Activated naive CD4-positive, alpha-beta T cell (primary cell): ENCODE data around the gene NECAP2.
A peak's percentile ranks its signal among the peaks of the same experiment; 100 is the strongest.

Experiments used
- DNase-seq, 4 experiments: peaks; one replicate each; lab custom pipeline; 2025; lab: John Stamatoyannopoulos, UW

The NECAP2 gene, protein sequence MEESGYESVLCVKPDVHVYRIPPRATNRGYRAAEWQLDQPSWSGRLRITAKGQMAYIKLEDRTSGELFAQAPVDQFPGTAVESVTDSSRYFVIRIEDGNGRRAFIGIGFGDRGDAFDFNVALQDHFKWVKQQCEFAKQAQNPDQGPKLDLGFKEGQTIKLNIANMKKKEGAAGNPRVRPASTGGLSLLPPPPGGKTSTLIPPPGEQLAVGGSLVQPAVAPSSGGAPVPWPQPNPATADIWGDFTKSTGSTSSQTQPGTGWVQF

DNA sequence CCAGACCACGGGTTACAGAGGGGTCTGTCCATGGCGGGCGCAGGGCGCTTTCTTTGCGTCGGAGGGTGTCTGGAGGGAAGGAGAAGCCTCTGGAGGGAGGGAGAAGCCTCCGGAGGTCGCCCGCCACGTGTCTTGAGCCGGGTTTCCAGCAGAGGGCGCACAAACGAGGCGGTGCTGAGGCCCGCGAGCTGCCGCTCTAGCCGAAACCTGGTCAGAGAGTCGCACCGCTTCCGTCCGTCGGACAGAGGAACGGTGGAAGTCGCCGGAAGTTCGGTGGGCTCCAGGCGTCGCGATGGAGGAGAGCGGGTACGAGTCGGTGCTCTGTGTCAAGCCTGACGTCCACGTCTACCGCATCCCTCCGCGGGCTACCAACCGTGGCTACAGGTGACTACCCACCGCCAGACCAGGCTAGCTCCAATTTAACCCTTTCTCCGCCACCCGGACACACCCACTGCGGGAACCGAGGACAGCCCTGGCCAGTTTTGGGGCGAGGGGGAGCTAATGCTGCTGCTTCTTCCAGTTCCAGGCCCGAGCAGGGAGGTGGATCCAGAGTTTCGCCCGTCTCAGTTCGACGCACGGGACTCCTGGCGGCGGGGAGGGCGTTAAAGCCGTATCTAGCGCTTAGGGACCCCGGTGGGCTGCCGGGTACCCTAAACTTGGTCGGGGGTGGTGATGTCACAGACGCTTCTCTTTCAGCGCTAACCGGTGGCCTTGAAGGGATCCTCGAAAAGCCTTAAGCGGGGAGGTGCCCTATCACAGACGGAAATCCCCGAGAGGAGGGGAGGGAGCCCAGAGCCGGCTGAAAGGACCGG, at the start of gene NECAP2:
Gene NECAP2 (plus strand): TSS at position 255 of the 812 bp plus-strand sequence. CDS start 38 bp downstream, at position 293.
- DNase-seq = peak; percentile 81 to 98 (median 92)

DNA sequence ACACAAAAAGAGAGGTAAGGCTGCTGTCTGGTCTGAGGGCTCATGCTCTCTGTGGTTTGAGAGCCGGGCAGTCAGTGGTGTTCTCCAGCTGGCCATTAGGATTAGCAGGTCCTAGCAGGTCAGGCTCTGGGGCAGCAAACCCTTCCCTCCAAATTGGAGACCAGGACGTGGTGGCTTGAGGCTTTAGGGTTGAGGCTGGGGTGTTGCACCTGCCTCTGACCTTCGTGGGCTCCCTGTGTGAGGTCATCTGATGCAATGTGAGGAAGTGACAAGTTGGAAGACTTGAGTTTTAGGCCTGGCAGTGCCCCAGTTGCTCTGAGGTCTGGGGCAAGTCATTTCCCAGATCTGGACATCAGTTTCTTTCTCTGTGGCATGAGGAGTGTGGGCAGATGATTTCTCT, 49.1 kb upstream of the NECAP2 start:
- DNase-seq = no peak

DNA sequence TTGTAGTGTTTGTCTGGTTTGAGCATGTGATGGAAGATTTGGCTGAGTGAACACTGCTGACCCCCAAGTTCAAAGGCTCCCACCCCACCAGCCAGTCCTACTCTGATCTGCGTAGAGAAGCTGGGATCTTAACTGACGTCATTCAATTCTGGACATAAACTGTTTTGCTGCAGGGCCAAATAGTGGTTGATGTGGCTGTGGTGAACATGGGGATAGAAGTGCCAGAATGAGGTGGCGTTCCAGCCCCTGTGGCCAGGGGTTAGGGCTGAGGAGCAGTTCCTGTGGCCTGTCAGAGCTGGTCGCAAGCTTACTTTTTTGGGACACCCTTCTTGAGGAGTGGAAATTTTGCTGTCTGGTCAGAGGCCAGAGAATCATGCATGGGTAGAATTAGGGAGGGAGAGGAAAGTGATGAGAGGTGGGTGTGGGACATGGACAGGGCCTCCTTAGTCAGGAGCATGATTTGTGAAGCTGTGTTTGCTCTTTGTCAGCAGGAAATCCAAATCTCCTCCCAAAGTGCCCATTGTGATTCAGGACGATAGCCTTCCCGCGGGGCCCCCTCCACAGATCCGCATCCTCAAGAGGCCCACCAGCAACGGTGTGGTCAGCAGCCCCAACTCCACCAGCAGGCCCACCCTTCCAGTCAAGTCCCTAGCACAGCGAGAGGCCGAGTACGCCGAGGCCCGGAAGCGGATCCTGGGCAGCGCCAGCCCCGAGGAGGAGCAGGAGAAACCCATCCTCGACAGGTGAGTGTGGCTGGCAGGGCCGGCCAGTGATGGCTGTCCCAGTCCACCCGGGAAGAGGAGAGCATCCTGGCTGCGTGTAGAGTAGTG, 47.6 kb upstream of the NECAP2 start:
- DNase-seq = no peak

DNA sequence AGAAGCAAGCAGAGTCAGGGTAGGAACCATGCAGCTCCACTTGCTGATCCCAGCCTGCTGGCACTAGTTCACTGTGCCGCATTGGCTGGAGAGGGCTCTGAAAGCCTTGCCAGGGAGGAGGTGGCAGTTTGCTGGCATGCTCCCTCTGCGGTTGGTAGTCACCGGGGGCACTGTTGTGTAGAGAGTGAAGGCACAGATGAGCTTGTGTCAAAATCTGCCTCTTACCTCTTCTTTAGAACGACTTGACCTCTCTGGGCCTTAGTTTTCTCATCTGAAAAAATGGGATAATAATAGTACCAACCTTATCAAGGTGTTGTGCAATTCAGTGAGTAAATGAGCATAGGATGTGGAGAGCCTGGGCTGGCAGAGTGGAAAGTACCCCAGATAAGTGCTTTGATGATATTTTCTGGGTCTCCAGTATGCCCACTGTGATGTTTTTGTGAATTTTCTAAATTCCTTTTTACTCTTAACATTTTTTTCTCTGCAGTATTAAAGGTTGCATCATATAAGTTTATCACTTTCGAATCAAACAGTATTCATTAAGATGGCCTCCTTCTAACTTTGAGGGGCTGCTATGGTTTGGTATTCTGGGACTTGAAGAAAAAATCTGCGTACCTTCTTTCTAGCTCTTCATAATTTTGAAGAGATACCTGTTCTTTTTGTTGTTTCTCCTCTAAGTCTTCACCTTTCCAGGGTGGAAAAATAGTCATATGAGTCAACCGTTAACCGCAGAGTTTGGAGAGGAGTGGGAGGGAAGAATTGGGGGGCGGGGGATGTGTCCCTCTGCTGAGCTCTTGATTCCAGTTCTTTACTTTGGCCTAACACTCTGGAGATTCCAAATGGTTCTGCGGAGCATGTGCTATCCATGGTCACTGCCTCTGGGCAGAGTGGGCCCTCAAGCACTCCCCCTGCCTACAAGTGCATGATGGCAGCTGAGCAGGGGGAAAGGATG, 46.7 kb upstream of the NECAP2 start:
- no peak for DNase-seq

DNA sequence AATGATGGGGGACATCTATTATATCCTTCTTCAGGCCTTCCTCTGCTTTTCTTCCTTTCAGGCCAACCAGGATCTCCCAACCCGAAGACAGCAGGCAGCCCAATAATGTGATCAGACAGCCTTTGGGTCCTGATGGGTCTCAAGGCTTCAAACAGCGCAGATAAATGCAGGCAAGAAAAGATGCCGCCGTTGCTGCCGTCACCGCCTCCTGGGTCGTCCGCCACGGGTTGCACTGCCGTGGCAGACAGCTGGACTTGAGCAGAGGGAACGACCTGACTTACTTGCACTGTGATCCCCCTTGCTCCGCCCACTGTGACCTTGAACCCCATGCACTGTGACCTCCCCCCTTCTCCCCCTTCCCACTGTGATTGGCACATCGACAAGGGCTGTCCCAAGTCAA, 45.5 kb upstream of the NECAP2 start:
- no peak for DNase-seq

DNA sequence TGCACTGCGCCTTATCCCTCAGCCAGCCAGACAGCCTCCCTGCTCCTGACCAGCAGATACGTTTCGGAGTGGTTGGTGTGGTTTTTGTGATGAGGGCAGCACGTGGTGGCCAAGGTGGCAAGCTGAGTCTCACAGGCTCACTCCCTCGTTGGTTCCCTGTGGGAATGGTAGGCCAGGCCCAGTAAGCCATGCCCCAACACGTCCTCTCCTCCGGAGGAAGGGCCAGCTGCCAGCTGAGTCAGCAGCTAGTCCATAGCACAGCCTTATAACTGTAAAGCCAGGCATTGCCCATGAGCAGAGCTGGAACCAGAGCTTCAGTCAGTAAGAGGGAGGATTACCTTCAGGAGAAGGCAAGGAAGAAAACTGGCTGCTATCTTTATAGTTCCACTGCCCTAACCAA, 43.9 kb upstream of the NECAP2 start:
- DNase-seq = no peak

DNA sequence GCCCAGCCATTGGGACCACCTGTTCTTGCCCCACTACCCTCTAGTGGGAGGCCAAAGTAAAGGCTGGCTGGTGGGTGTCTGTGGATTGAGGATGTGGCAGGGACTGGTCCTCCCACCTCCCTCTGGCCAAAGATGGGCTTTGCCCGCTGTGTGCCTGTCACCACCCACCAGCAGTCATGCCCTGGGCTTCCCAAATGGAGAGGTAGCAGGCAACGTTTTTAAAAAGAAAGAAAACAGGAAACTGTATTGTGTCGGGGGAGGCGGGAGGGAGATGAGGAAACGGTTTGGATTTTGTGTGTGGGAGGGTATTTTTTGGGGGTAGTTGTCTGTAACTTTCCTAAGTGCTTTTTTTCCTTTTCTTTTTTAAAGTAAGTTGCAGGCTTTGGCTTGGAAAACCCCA, 43.4 kb upstream of the NECAP2 start:
- no peak for DNase-seq

DNA sequence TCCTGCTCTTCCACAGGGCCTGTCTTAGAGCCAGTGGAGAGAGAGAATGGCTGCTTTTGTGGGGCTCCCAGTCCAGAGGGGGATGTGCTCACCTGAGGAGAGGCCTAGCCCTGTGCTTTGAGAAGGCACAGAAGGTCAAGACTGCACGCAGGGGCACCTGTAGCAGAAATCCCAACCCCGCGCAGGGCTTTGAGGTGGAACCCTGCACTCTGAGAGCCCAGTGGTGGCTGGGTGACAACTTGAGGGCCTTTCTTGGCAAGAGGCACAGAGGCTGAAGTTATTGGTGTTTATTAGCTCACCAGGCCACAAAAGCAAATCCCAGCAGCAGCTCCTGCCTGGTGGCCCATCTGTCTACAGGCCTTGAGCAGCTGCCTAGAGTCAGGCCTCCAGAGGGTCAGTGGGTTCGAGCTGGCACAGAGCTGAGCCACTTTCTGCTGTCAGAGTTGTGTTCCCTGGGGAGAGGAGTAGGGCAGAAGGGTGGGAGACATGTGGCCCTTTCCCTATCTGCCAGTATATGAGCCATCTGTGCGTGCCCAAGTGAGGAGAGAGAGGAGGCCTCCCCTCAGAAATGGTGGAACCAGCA, 42.1 kb upstream of the NECAP2 start:
- no peak for DNase-seq

DNA sequence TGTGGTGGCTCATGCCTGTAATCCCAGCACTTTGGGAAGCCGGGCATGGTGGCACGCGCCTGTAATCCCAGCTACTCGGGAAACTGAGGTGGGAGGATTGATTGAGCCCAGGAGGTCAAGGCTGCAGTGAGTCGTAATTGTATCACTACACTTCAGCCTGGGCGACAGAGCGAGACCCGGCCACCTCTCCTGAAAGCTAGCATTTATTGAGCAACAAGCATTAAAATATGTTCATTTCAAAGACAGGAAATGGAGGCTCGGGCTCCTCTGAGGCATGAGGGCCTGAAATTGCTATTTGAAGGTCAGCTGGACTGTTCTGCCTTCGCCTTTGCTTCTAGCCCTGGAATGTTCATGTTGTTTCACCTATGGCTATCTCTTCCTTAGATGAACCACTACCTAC, 37.8 kb upstream of the NECAP2 start:
- no peak for DNase-seq

DNA sequence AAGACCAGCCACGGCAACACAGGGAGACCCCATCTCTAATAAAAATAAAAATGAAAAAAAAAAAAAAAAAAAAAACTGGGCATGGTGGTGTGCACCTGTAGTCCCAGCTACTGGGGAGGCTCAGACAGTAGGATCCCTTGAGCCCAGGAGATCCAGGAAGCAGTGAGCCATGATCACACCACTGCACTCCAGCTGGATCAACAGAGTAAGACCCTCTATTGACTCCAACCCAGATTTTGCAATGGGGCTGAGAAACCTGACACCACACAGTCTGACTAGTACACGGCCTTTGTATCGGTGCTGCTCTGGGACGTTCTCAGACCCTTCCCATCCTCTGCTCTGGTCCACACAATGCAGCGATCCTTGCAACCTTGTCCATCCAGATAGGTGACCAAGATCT, 35.1 kb upstream of the NECAP2 start:
- no peak for DNase-seq

DNA sequence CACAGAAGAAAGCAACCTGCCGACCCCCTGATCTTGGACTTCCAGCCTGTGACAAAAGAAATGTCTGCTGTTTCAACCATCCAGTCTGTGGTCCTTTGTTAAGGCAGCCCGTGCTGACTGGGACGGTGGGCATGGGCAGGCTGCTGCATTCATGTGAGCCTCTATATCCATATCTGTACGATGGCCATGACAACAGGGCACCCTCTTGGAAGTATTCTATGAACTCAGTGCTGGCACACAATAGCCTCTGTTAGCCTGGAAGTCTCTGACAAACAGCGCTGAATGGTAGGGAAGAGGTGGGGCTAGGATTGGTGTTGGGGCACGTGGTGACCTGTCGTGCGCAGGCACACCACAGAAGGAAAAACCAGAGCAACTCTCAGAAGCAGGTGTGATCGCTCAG, 33.7 kb upstream of the NECAP2 start:
- no peak for DNase-seq

DNA sequence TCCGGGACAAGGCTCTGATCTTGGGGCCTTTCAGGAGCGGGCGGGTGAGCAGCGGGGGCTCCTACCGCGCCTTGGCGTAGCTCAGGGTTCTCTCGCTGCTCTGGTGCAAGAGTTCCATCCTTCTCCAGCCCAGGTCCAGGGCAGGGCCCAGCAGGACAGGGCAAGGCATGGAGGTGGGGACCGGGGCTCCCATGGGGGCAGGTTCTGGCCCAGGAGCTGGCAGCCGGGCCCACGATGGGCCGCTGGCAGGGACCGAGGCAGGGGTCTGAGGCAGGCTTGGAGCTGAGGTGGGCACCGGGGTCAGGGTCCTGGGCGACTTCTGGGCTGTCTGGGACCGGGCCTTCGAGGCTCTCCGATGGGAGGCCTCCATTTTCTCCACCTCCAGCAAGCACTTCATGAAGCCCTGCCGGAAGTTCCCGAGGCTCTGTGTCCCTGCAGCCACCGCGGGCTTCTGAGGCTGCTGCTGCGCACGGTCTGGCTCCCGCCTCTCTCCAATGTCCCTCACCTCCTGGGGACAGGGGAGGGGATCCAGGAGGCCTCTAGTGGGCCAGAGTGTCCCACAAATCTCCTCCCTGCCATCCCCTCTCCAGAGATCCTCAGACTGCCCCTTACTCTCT, 30.9 kb upstream of the NECAP2 start:
- DNase-seq = no peak

DNA sequence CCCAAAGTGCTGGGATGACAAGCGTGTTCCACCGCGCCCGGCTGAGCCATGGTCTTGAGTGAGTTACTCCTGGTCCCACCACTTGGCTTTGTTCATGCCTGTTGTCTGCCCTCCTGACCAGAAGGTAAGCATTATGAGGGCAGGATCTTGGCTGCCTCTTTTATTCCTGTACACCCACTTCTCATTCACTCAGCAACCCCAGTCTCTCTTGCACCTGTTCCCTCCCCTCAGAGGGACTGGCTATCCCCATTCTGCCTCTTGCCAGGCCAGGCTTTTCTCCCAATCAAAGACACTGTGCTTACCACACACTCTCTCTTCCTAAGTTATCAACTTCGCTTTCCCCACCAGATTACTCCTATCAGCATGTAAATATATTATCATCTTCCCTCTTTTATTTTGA, 29.7 kb upstream of the NECAP2 start:
- no peak for DNase-seq

DNA sequence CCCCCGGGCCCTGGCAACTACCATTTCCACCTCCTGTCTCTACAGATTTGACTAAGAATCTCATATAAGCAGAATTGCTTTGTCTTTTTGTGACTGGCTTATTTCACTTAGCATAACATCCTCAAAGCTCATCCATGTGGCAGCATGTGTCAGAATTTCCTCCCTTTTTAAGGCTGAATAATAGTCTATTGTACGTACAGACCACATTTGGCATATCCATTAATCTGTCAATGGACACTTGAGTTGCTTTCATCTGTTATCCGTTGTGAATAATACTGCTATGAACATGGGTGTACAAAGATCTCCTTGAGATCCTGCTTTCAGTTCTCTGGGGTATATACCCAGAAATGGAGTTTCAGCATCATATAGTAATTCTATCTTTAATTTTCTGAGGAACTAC, 27.3 kb upstream of the NECAP2 start:
- DNase-seq = no peak

DNA sequence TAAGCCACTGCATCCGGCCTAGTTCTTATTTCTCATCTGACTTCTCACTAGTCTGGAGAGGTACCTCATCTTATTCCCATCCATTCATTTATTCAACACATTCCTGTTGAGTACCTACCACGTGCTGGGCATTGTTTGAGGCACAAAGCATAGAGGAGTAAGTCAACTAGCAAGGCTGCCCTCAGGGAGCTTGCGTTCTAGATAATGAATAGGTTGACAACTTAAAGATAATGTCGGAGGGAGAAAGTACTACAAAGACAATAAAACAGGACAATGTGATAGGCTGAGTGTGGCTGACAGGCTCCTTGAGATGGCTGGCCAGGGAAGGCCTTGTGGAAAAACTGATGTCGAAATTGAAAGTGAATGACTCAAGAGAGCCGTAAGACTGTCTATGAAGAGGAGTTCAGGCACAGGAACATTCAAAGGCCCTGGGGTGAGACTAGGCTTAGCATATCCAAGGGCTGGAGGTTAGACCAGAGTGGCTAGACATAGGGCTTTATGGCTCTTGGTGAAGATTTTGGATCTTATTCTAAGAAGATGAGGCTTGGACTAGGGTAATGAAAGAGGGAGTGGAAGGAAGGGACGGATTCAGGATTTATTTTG, 21.6 kb upstream of the NECAP2 start:
- DNase-seq = no peak

DNA sequence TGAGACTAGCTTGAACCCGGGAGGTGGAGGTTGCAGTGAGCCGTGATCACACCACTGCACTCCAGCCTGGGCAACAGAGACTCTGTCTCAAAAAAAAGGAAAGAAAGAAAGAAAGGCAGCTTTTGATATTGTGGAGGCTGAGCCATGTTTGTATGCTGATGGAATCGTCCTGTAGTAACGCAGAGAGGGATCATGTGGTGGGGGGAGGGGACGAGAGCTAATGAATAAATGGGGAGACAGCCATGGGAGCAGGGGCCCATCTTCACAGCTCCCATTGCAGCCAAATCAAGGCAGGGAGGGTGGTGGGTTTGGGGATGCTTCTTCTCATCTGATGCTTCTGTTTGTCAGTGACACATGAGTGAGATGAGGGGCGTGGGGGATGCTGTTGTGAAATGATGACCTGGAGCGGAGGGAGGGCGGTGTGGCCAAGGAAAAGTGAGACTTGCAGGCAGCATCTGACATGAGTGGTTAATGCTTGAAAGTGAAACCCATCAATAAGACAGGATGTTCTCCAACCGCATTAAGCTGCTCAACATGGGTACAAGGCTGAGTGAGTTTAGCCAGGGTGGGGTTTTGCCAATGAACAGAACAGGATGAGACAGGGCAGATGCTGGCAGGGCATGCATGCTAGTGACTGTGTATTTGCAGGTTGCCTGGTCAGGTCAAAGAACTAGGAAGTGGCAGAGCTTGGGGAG, 20.0 kb upstream of the NECAP2 start:
- peak in 1 of 4 experiments; percentile 31 for DNase-seq

DNA sequence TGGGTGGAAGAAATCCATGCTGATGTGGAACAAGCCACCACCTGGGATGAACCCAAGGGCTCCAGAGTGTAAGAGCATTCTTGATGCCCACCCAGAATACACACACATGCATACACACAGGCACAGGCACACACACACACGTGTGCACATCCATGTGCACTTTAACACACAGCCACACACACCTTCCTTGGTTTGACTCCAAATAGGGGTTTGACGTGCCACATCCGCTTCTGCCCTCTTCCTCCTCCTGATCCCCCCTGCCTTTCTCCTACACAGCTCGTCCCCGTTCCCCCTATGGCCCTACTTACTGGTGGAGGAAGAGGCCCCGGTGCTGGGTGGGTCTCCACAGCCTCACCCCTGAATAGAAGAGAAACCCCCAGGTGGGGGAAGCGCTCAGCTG, 19.3 kb upstream of the NECAP2 start:
- DNase-seq = no peak

DNA sequence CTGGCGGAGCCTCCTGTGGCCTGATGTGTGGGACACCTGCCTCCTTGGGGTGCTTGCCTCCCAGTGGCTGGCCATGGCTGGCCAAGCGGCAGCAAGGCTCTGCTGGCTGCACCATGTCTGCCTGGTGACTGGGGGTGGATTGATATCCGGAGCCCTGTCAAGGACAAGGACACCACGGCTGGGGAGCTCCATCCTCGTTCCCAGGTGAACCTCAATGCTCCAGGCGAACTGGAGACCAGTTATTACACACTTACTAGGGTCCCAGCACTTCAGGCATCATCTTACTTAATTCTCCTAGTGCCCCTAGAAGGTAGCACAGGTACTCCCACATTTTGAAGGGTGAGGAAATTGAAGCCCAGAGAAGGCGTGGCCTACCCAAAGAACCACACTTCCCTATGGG, 18.5 kb upstream of the NECAP2 start:
- no peak for DNase-seq

DNA sequence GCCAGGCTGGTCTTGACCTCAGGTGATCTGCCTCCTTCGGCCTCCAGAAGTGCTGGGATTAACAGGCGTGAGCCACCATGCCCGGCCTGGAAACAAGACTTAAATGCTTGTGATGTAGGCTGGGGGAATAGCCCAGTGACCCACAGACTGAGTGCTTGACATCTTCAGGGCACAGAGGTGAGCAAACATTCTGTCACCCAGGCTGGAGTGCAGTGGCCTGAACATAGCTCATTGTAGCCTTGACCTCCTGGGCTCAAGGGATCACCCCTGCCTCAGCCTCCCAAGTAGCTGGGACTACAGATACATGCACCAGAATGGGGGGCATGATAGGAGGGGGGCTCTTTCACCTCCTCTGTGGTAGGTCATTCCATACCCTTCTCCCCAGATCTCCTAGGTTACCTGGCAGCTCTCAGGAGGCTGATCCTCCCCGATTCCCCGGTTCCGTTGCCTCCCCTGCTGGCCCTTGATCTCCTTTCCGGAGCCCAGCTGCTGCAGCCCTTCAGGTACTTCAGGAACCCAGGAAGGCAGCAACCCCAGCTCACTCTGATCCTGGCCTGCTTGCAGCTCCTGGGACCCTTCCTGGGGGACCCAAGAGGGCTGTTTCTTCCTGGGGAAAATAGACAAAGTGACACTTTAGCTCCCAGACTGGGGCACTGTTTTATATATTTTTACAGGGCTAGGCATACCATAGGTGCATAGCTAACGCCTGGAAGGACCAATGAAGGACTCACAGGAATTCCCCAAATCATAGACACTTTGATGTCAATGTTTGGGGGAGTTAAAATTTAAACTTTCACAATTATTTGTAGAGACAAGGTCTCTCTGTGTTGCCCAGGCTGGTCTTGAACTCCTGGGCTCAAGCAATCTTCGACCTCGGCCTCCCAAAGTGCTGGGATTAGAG, 15.1 kb upstream of the NECAP2 start:
- DNase-seq = no peak
